OCI-LY7 (cell line): Measurements from ENCODE around the gene FAM3C.

Experiments
- CTCF ChIP-seq: fragments of 200-600 bp; sonication (generic); conservative IDR thresholded peaks from 2 replicates; pipeline ENCODE4 v1.5.1; 2014; ENCODE audit warnings: mild to moderate bottlenecking, antibody characterized with exemption, low read length, moderate library complexity, mixed read lengths
- EZH2phosphoT487 ChIP-seq: fragments of 200-600 bp; sonication (generic); IDR thresholded peaks from 2 replicates; pipeline ENCODE4 v1.6.1; 2018; ENCODE audit warnings: low read depth, borderline replicate concordance, mild to moderate bottlenecking, mixed run types, antibody characterized with exemption, low read length, moderate library complexity, mixed read lengths

- TF ChIP-seq CTCF = no peak
- no peak for TF ChIP-seq EZH2phosphoT487
Measured at GRCh38 chr7:121331574-121331973, 64.5 kb downstream of the FAM3C start.
